Neuronal stem cell (in vitro differentiated cells): Measurements from ENCODE around the gene CYSRT1.

Experiments used
- DNase-seq: peaks from one replicate; pipeline ENCODE4 v3.0.0-alpha.2; 2013; ENCODE audit warnings: low spot score
- H2AFZ ChIP-seq: one replicate; pipeline ENCODE4 v1.6.1; 2013; ENCODE audit warnings: mild to moderate bottlenecking, low read length, inconsistent platforms
- H2AK5ac ChIP-seq: 2 replicates; pipeline ENCODE4 v1.6.1; 2013; ENCODE audit warnings: low read depth, mild to moderate bottlenecking, inconsistent platforms, low read length, moderate library complexity, mixed read lengths
- H2BK120ac ChIP-seq: 2 replicates; pipeline ENCODE4 v1.6.1; 2013; ENCODE audit warnings: low read depth, mild to moderate bottlenecking, inconsistent platforms, low read length, moderate library complexity, mixed read lengths
- H2BK12ac ChIP-seq: one replicate; pipeline ENCODE4 v1.6.1; 2013; ENCODE audit warnings: low read length, inconsistent platforms
- H2BK15ac ChIP-seq: 2 replicates; pipeline ENCODE4 v1.6.1; 2013; ENCODE audit warnings: mild to moderate bottlenecking, low read length, inconsistent platforms, mixed read lengths
- H2BK5ac ChIP-seq: one replicate; pipeline ENCODE4 v1.6.1; 2013; ENCODE audit warnings: inconsistent platforms, mild to moderate bottlenecking, low read length, moderate library complexity
- H3K14ac ChIP-seq: one replicate; pipeline ENCODE4 v1.6.1; 2013; ENCODE audit warnings: low read length, inconsistent platforms
- H3K18ac ChIP-seq: 2 replicates; pipeline ENCODE4 v1.6.1; 2013; ENCODE audit warnings: low read length, inconsistent platforms
- H3K23ac ChIP-seq: 2 replicates; pipeline ENCODE4 v1.6.1; 2013; ENCODE audit warnings: low read depth, mild to moderate bottlenecking, mixed read lengths, low read length, inconsistent platforms; ENCODE audit not compliant: poor library complexity
- H3K27ac ChIP-seq: replicated peaks from 3 replicates; pipeline ENCODE4 v1.5.1; 2013; ENCODE audit warnings: low read length, inconsistent platforms
- H3K27me3 ChIP-seq, 3 experiments: 2 replicates each; pipeline ENCODE4 v1.6.1; 2013; ENCODE audit warnings: low read length in 3 of 3, mild to moderate bottlenecking in 2 of 3, inconsistent platforms in 1 of 3, low read depth in 1 of 3, mixed read lengths in 1 of 3, moderate library complexity in 1 of 3; ENCODE audit not compliant: control insufficient read depth in 3 of 3, insufficient read depth in 3 of 3
- H3K36me3 ChIP-seq, 2 donors: replicated peaks in 1 of 2; 2 replicates each; pipeline ENCODE4 v1.6.1; 2013; ENCODE audit warnings: low read length in 2 of 2; ENCODE audit not compliant: control insufficient read depth in 2 of 2, insufficient read depth in 2 of 2
- H3K4ac ChIP-seq: 2 replicates; pipeline ENCODE4 v1.6.1; 2013; ENCODE audit warnings: inconsistent platforms, mild to moderate bottlenecking, low read length, moderate library complexity
- H3K4me1 ChIP-seq, 2 donors: 1 replicate in 1 of 2; 2 replicates in 1 of 2; pipeline ENCODE4 v1.6.1; 2013; ENCODE audit warnings: low read length in 2 of 2, low read depth in 1 of 2; ENCODE audit not compliant: control insufficient read depth in 2 of 2, insufficient read depth in 1 of 2
- H3K4me2 ChIP-seq: one replicate; pipeline ENCODE4 v1.6.1; 2013; ENCODE audit warnings: mild to moderate bottlenecking, low read length, inconsistent platforms; ENCODE audit not compliant: insufficient read depth, poor library complexity, severe bottlenecking
- H3K4me3 ChIP-seq, 2 donors: 2 replicates each; pipeline ENCODE4 v1.5.1; 2013; ENCODE audit warnings: low read length in 2 of 2, mild to moderate bottlenecking in 2 of 2, inconsistent platforms in 1 of 2, moderate library complexity in 1 of 2
- H3K79me1 ChIP-seq: one replicate; pipeline ENCODE4 v1.6.1; 2013; ENCODE audit warnings: low read depth, mild to moderate bottlenecking, inconsistent platforms, low read length, moderate library complexity
- H3K9ac ChIP-seq: one replicate; pipeline ENCODE4 v1.6.1; 2013; ENCODE audit warnings: mild to moderate bottlenecking, low read depth, low read length, inconsistent platforms; ENCODE audit not compliant: poor library complexity
- H3K9me3 ChIP-seq, 2 donors: replicated peaks in 1 of 2; 2 replicates each; pipeline versions ENCODE3 to v1.6.1; 2013; ENCODE audit warnings: low read length in 2 of 2, mild to moderate bottlenecking in 2 of 2, inconsistent platforms in 1 of 2, low read depth in 1 of 2, mixed read lengths in 1 of 2, moderate library complexity in 1 of 2; ENCODE audit not compliant: control insufficient read depth in 2 of 2, insufficient read depth in 1 of 2
- H4K8ac ChIP-seq: one replicate; pipeline ENCODE4 v1.6.1; 2013; ENCODE audit warnings: low read depth, mild to moderate bottlenecking, inconsistent platforms, low read length, moderate library complexity
- H4K91ac ChIP-seq: one replicate; pipeline ENCODE4 v1.6.1; 2013; ENCODE audit warnings: low read length, low read depth, mild to moderate bottlenecking, inconsistent platforms; ENCODE audit not compliant: poor library complexity
- WGBS, 2 donors: extraction: QIAGEN DNeasy Blood & Tissue Kit; methylation state at CpG; one replicate each; pipeline ENCODE4 v1.1.7; 2013; ENCODE audit warnings: missing lambda C conversion rate in 2 of 2, mixed read lengths in 1 of 2; ENCODE audit not compliant: insufficient read length in 2 of 2, insufficient replicate concordance in 1 of 2; ENCODE audit errors: extremely low coverage in 2 of 2; 5-methylcytosine and 5-hydroxymethylcytosine counted together

Gene CYSRT1

GRCh38 chr9:137244486-137245449 is 19.8 kb downstream of the CYSRT1 start:
- peak overlapping the region; percentile 15 for H2AK5ac ChIP-seq
- H3K79me1 ChIP-seq, result peaks cover 17% of the 10 kb centered on the region
- no peak overlapping the region for H3K14ac ChIP-seq
- peaks cover 15 to 19% of the 10 kb centered on the region in 2 donors for H3K4me1 ChIP-seq
- H3K9ac ChIP-seq, result no peak overlapping the region
- peak overlapping the region; percentile 95 for H3K23ac ChIP-seq
- peak overlapping the region; percentile 15 for H3K18ac ChIP-seq
- H2BK12ac ChIP-seq, result no peak overlapping the region
- no peaks in the 10 kb centered on the region for H3K9me3 ChIP-seq
- H3K4me2 ChIP-seq, result no peak overlapping the region
- H2AFZ ChIP-seq, result no peak overlapping the region
- H3K4ac ChIP-seq, result no peak overlapping the region
- H3K27me3 ChIP-seq, result peaks cover 0 to 2% (median 0%) of the 10 kb centered on the region in 3 experiments
- no peak overlapping the region for H2BK120ac ChIP-seq
- no peak overlapping the region for H4K8ac ChIP-seq
- WGBS, 2 donors, result no CpG with 5 or more reads among the region's 36 CpGs
- peaks cover 19 to 27% of the 10 kb centered on the region in 2 donors for H3K36me3 ChIP-seq
- DNase-seq, result no peak
- H2BK5ac ChIP-seq, result no peak overlapping the region
- no peak overlapping the region for H3K4me3 ChIP-seq
- no peak overlapping the region for H3K27ac ChIP-seq
- H2BK15ac ChIP-seq, result no peak overlapping the region
- H4K91ac ChIP-seq, result no peak overlapping the region

GRCh38 chr9:137245450-137246421 is 20.8 kb downstream of the CYSRT1 start:
- peak overlapping the region; percentile 12 for H3K9ac ChIP-seq
- WGBS, 2 donors, result no CpG with 5 or more reads among the region's 25 CpGs

GRCh38 chr9:137247135-137247915 is 22.4 kb downstream of the CYSRT1 start:
- peak overlapping the region; percentile 95 for H2AK5ac ChIP-seq
- H2BK12ac ChIP-seq, result peak overlapping the region; percentile 90
- peak overlapping the region; percentile 28 for H4K91ac ChIP-seq
- peak overlapping the region; percentile 88 for H2BK5ac ChIP-seq
- peak overlapping the region; percentile 12 for H3K4me2 ChIP-seq
- no peak overlapping the region for H2BK120ac ChIP-seq
- peak overlapping the region; percentile 84 for H2BK15ac ChIP-seq
- no peak overlapping the region for H3K9ac ChIP-seq
- H3K18ac ChIP-seq, result peak overlapping the region; percentile 75
- H3K36me3 ChIP-seq, result peaks cover 16 to 20% of the 10 kb centered on the region in 2 donors
- H3K4ac ChIP-seq, result no peak overlapping the region
- DNase-seq, result no peak
- peak overlapping the region; percentile 11 for H3K23ac ChIP-seq
- no CpG with 5 or more reads among the region's 20 CpGs for WGBS, 2 donors
- H3K79me1 ChIP-seq, result peaks cover 10% of the 10 kb centered on the region
- H2AFZ ChIP-seq, result peak overlapping the region; percentile 66
- H3K4me3 ChIP-seq, result no peak overlapping the region
- no peak overlapping the region for H3K27ac ChIP-seq
- H3K9me3 ChIP-seq, result no peaks in the 10 kb centered on the region
- H3K27me3 ChIP-seq, result peaks cover 0 to 2% (median 0%) of the 10 kb centered on the region in 3 experiments
- H3K14ac ChIP-seq, result no peak overlapping the region
- H3K4me1 ChIP-seq, result peaks cover 15 to 38% of the 10 kb centered on the region in 2 donors
- H4K8ac ChIP-seq, result no peak overlapping the region

More at GRCh38 chr9:137245450-137246421, 20.8 kb downstream of the CYSRT1 start:
- Histone ChIP-seq H3K4me3 (peak overlapping the region in 1 of 2 donors; percentile 35), H3K9me3 (no peaks in the 10 kb centered on the region), H2BK12ac (peak overlapping the region; percentile 63), H2AFZ (no peak overlapping the region), H2BK5ac (no peak overlapping the region), H3K79me1 (peaks cover 17% of the 10 kb centered on the region), H3K27me3 (peaks cover 0 to 2% (median 0%) of the 10 kb centered on the region in 3 experiments), H4K8ac (no peak overlapping the region), H2BK15ac (no peak overlapping the region), H3K36me3 (peaks cover 19 to 27% of the 10 kb centered on the region in 2 donors), H3K23ac (peak overlapping the region; percentile 75), H3K18ac (peak overlapping the region; percentile 27), H2AK5ac (peak overlapping the region; percentile 61), H3K14ac (peak overlapping the region; percentile 63), H2BK120ac (peak overlapping the region; percentile 74), H4K91ac (no peak overlapping the region), H3K4ac (no peak overlapping the region), H3K27ac (no peak overlapping the region), H3K4me1 (peaks cover 15 to 25% of the 10 kb centered on the region in 2 donors), H3K4me2 (no peak overlapping the region)
- no peak for DNase-seq
